ENCODE measurements around the gene STX18.
A peak's percentile ranks its signal among the peaks of the same experiment; 100 is the strongest.

Gene STX18

DNA sequence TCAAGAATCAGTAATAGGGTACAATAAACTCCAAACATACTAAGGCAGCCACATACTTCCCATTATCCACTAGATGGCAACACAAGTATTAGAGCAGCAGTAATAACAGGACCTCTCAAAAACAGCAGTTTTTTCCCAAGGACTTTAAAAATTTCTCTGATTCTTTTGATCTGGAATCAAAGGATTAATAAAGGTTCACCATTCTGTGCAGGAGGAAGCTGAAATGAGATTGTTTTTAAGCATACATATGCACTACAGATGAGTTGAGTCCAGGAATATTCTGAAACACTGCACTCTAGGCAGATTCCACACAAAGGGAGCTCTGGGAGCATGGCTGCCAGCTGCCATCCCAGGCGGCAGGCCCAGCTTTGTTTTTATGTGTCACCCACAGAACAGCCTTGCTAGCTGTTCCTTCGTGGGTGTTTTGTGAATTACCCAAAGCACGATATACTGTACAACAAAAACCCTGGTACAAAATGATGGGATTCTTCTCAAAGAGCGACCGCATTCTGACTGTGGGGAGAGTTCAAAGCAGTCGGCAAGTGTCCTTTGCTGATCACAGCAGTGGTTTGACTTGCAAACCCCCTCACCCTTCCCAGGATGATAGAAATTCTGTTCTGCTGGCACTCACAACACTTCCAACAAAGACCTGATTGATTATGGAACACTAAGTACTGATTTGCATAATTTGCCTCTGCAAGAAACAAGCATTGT, 61.0 kb downstream of the STX18 start:
- no peak overlapping the region for H3K4me3 ChIP-seq (ENCODE audit: low read depth, low read length)
- TF ChIP-seq, protein P1, sequence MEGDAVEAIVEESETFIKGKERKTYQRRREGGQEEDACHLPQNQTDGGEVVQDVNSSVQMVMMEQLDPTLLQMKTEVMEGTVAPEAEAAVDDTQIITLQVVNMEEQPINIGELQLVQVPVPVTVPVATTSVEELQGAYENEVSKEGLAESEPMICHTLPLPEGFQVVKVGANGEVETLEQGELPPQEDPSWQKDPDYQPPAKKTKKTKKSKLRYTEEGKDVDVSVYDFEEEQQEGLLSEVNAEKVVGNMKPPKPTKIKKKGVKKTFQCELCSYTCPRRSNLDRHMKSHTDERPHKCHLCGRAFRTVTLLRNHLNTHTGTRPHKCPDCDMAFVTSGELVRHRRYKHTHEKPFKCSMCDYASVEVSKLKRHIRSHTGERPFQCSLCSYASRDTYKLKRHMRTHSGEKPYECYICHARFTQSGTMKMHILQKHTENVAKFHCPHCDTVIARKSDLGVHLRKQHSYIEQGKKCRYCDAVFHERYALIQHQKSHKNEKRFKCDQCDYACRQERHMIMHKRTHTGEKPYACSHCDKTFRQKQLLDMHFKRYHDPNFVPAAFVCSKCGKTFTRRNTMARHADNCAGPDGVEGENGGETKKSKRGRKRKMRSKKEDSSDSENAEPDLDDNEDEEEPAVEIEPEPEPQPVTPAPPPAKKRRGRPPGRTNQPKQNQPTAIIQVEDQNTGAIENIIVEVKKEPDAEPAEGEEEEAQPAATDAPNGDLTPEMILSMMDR (IDR thresholded peaks at IDR 0.05; ENCODE audit: borderline replicate concordance, insufficient read depth, low read depth, low read length), result 0 out of 2 replicates have a peak, but pooled peaks have one; percentile 8

DNA sequence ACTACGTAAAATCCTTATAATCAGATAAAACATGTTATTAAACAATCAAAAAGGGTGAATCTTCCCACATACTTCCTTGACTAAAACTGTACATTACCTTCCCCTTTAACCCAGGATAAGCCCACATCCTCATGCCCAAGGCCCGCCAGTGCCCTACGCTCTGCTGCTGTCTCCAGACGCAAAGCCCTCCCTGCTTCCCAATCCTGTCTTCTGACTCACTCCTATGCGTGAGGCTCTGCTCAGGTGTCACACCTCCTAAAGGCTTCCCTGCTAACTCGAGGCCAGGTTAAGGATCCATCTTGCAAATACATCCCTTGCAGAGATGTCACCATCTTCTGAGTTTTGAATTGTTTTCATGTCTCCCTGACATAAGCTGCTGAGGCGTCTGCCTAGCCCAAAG, 61.6 kb downstream of the STX18 start:
- TF ChIP-seq, protein P1 (IDR thresholded peaks at IDR 0.05; ENCODE audit: borderline replicate concordance, insufficient read depth, low read depth, low read length), result no peak
- H3K4me3 ChIP-seq (ENCODE audit: low read depth, low read length), result no peak overlapping the region

DNA sequence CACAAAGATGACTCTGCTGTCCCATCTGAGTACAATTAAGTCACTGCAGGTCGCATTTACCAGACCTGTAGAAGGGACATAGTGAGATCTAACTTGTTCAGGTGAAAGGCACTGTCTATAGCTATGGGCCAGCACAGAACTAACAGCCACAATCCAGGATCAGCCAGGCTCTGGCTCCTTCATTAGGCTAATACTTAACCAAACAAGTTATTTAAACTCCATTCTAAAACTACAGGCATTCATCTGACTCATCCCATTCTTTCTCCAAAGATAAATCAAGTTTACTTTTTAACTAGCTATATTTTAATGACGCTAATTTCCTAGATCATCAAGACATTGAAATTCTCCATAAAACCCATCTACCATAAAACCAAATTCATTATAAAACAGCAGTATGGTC, 62.5 kb downstream of the STX18 start:
- TF ChIP-seq, protein P1 (IDR thresholded peaks at IDR 0.05; ENCODE audit: borderline replicate concordance, insufficient read depth, low read depth, low read length), result no peak
- no peak overlapping the region for H3K4me3 ChIP-seq (ENCODE audit: low read depth, low read length)

DNA sequence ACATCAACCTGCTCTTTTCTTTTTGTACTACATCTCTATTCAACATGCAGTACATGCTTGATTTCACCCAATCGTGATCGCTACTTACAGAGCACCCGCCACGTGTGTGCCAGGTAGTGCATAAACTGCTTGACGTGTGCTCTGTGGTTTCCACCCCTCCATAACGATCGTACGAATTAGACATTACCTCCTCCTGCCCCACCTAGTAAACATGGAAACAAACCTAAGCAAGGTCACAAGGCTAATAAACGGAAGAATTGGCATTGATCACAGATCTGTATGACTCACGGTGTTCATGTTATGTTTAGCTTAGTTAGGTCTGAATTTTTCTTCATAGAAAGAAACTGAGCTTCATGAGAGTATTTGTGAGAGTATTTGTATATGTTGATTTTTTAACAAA, 64.1 kb downstream of the STX18 start:
- no peak overlapping the region for H3K4me3 ChIP-seq (ENCODE audit: low read depth, low read length)
- TF ChIP-seq, protein P1 (IDR thresholded peaks at IDR 0.05; ENCODE audit: borderline replicate concordance, insufficient read depth, low read depth, low read length), result no peak

DNA sequence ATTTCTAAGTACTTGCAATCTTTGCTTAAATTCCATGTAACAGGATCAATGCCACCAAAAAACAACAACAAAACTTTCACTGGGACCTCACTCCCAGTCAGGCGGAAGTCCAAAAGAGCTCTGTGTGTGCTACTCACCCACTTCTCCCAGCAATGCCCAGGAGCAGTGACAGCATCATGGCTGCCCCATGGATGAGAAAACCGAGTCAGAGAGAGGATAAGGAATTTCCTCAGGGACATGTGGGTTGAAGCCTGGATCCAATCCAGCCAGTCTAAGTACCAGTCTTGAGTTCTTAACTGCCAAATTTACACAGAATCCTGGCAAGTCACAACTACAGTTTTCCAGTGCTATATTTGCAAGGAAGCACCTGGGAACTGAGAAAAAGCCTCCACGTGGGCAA, 64.5 kb downstream of the STX18 start:
- H3K4me3 ChIP-seq (ENCODE audit: low read depth, low read length), result no peak overlapping the region
- TF ChIP-seq, protein P1 (IDR thresholded peaks at IDR 0.05; ENCODE audit: borderline replicate concordance, insufficient read depth, low read depth, low read length), result no peak

DNA sequence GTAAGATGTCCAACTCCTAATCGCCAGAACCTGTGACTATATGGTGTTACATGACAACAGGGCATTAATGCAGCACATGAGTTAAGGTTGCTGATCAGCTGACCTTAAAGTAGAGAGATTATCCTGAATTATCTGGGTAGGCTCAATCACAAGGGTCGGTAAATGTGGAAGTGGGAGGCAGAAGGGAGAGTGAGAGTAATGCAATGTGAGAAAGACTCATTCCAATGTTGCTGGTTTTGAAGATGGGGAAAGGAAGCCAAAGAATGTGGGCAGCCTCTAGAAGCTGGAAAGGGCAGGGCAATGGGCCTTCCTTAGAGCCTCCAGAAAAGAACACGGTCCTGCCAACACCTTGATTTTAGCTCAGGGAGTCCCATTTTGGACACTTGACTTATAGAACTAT, 67.4 kb downstream of the STX18 start:
- H3K4me3 ChIP-seq (ENCODE audit: low read depth, low read length), result no peak overlapping the region
- TF ChIP-seq, protein P1 (IDR thresholded peaks at IDR 0.05; ENCODE audit: borderline replicate concordance, insufficient read depth, low read depth, low read length), result no peak

DNA sequence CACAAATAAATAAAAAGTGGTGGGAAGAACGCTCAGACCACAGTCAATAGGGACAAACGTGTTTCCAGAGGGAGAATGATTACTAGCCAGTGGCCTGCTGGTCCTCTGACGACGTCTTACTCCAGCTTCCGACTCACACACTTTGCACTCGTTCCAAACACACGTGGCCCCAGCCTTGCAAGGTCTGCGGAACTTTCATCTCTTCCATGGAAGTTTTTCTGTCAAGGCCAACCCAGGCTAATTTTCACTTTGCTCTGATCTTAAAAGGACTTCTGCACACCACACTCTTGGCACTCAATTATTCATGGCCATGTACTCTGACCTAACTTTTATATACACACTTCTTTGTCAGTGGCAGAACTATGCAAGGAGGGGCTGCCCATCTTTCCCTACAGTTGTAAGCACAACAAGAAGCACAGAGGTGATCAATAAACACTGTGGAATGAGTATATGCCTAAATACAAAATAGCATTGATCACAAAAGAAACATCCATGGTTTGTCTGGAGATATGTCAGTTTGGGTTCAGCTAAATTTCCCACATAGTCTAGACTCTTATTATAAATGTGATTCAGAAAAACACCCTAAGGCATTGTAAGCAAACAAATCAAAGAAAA, 69.4 kb downstream of the STX18 start:
- no peak overlapping the region for H3K4me3 ChIP-seq (ENCODE audit: low read depth, low read length)
- TF ChIP-seq, protein P1 (IDR thresholded peaks at IDR 0.05; ENCODE audit: borderline replicate concordance, insufficient read depth, low read depth, low read length), result no peak

All from GM12875 (cell line).